ENCODE results near the gene KCNJ5. TPM values are rescaled to one million over a fixed set of nuclear protein-coding genes. Genes with fewer than 3 reads are reported as not detected.

KCNJ5 gene
- total and polyA plus RNA-seq, 2 experiments from 2014 or later, result not detected

DNA sequence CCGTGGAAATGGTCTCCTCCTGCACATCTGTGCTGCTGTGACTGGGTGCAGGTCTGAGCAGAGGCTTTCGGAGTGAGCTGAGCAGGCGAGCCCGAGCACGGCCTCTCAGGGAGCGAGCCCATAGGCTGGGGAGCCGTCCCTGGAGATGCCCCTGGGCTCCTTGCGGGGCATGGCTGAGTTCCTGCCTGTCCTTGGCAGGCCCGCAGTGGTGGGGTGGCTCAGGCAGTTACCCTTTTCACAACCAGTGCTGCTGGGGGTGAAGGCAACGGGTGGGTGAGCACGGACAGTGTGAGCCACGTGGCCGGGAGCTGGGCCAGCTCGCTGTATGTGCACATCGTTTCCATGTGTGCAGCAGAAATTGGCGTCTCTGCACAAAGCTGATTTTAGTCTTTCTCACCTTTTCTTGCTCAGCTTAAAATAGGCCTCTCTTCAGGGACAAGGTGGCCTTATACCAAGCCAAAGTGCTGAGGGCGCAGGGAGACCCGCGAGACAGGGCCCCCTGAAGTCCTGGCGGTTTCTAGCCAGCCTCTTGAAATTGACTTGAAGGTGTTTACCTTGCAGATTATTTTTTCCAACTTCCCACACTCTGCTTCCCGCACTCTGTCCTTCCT lies 51.8 kb downstream of the KCNJ5 start, which contains the start of gene TP53AIP1 (continued):
- no peak for TF ChIP-seq ZNF462 (CRISPR knock-in tag; IDR thresholded peaks at IDR 0.05)
- no peak for TF ChIP-seq EZH2 (IDR thresholded peaks at IDR 0.05; ENCODE audit: low read depth, unreplicated experiment)
- no peak for TF ChIP-seq STAT1 (IDR thresholded peaks at IDR 0.05; ENCODE audit: unreplicated experiment)
- TF ChIP-seq CREB1 (CRISPR knock-in tag; IDR thresholded peaks at IDR 0.05; ENCODE audit: low read depth), result no peak
- no peak for TF ChIP-seq NANOG (IDR thresholded peaks at IDR 0.05; ENCODE audit: borderline replicate concordance)
- TF ChIP-seq JUNB (IDR thresholded peaks at IDR 0.05; ENCODE audit: unreplicated experiment), result no peak
- no peak for TF ChIP-seq ZNF114 (CRISPR knock-in tag; IDR thresholded peaks at IDR 0.05)

- H3K79me2 ChIP-seq (replicated peaks; ENCODE audit: insufficient read depth), result no peaks in the 10 kb centered on the region
- no peaks in the 10 kb centered on the region for H3F3A ChIP-seq (replicated peaks; ENCODE audit: low read depth)
- 0 out of 2 replicates have a peak overlapping the region, but pooled peaks have one; percentile 32 for H2AFZ ChIP-seq
- Mint-ChIP-seq H3K27ac (no peak overlapping the region), H3K4me1 (no peaks in the 10 kb centered on the region), H3K4me3 (no peak overlapping the region), H3K27me3 (ENCODE audit: insufficient read depth, low read depth, poor library complexity) (no peaks in the 10 kb centered on the region), H3K9me3 (no peaks in the 10 kb centered on the region; the same call in 2 of the 3 replicates), H3K36me3 (ENCODE audit: low read depth) (no peaks in the 10 kb centered on the region)
- H3K27me3 ChIP-seq (ENCODE audit: insufficient read depth), result no peaks in the 10 kb centered on the region
- 0 out of 2 replicates have a peak, but pooled peaks cover 3% of the 10 kb centered on the region for H4K20me1 ChIP-seq (replicated peaks; ENCODE audit: insufficient read depth)
- H3K4me2 ChIP-seq, result no peak overlapping the region
- H3K27ac ChIP-seq (ENCODE audit: low read depth), result no peak overlapping the region
- no peak overlapping the region for H3K4me3 ChIP-seq
- peak; percentile 30 for ATAC-seq
- no peaks in the 10 kb centered on the region for H3K36me3 ChIP-seq (ENCODE audit: insufficient read depth)
- DNase-seq (ENCODE audit: low spot score), result no peak
- H3K9me2 ChIP-seq (ENCODE audit: insufficient read depth), result no peaks in the 10 kb centered on the region
- H3K4me1 ChIP-seq (ENCODE audit: insufficient read depth), result no peaks in the 10 kb centered on the region; the same call in 1 of the 2 replicates
- TF ChIP-seq NANOG (IDR thresholded peaks at IDR 0.05; ENCODE audit: borderline replicate concordance) (no peak), ETS1 (IDR thresholded peaks at IDR 0.05) (no peak), ZNF331 (CRISPR knock-in tag; IDR thresholded peaks at IDR 0.05; ENCODE audit: low read depth) (no peak), CREB1 (CRISPR knock-in tag; IDR thresholded peaks at IDR 0.05; ENCODE audit: low read depth) (no peak), EZH2 (IDR thresholded peaks at IDR 0.05; ENCODE audit: low read depth, unreplicated experiment) (no peak), REST (IDR thresholded peaks at IDR 0.05; ENCODE audit: unreplicated experiment) (no peak), POLR2AphosphoS5 (IDR thresholded peaks at IDR 0.05; ENCODE audit: low read depth) (no peak)
Observed at GRCh38 chr11:128943428-128943976, 52.3 kb downstream of the KCNJ5 start.

Measured in GM23338 (cell line).